Occipital lobe (tissue), 2 donors: ENCODE data around the gene RAB31. TPM values are rescaled to one million over a fixed set of nuclear protein-coding genes. Genes with fewer than 3 reads are reported as not detected.
"Not testable (repeated sequence)": the region's sequence is repeated elsewhere in the genome, so short reads cannot be mapped to it uniquely, and the experiment has no call there.

ENCODE experiments used
- DNase-seq: peaks from one replicate; lab custom pipeline; 2025; lab: John Stamatoyannopoulos, UW
- total RNA-seq: library from RNA; depleted of rRNA; stranded (reverse); fragments of >200 nt; gene quantifications from one replicate; pipeline ENCODE4 v1.2.3, GENCODE V29; 2014

Gene RAB31, protein sequence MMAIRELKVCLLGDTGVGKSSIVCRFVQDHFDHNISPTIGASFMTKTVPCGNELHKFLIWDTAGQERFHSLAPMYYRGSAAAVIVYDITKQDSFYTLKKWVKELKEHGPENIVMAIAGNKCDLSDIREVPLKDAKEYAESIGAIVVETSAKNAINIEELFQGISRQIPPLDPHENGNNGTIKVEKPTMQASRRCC
- 27.6 TPM for total RNA-seq

DNA sequence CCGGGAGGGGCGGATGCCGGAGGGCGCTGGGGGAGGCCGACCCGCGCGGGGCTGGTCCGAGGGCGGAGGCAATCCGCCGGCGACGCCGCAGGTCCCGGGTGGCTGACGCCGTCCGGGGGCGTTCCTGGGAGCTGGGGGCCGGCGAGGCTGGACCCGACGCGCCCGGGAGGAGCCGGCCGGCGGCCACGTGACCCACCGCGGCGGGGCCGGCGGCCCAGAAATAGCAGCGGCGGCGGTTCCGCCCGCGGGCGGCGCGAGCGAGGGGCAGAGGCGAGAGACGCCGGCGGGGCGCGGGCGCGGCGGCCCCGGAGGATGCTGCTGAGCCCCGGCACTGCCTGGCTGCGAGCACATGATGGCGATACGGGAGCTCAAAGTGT is at the start of gene RAB31:
Gene RAB31 (plus strand): TSS at position 245 of the 377 bp plus-strand sequence. CDS start 105 bp downstream, at position 350.
- peak; percentile 60 for DNase-seq

DNA sequence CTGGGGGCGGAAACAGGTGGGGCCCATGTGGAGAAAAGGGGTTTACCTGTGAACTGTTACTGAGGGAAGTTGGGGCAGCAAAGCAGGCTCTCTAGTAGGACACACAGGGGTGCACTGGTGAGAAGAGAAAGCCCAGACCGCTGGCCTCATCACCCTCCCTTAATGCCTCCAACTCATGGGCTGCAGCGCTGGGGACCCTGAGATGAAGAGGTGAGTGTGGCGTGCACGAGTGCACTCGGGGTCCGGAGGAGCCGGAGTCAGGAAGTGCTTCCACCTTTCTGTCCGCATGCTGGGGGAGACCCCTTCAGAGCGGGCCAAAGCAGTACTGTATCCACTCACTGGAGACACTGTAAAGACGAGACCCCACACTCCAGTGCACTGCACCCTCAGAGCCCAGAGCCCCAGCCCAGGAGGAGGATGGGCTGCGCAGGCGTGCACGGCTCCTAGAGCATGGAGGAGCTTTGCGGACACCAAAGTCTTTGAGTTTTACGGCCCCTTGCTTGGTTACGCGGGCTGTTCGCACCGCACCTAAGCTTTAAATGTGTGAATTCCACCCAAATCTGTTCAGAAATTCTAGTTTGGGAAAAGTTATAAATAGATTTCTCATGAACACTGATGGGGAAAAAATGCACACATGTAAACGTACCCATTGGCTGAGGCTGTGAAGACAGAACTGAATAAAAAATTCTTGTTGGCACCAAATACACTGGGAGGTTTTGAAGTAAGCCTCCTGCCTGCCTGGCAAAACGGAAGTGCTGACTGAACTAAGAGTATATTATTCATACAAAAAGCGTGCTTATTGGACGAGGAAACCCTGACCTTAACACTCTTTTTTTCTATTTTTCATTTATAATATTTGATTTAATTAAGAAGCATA is 48.4 kb upstream of the RAB31 start:
- DNase-seq: no peak

DNA sequence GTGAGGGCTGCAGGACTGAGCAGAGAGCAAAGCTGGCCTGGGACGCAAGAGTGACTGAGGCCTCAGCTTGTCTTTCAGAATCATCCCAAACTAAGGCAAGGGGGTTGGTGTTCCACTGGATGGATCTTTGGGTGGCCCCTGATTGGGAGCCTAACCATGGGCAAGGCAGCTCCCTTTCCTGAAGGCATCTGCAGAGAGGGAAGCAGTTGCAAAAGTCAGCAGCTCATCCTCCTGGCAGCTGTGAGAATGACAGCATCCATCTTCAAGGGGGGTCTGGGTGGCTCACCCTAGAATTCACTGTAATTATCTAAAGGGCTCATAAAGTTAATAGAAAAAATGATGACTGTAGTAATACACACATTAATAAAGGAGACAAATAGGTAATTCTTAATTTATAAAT is 46.5 kb upstream of the RAB31 start:
- DNase-seq: no peak

DNA sequence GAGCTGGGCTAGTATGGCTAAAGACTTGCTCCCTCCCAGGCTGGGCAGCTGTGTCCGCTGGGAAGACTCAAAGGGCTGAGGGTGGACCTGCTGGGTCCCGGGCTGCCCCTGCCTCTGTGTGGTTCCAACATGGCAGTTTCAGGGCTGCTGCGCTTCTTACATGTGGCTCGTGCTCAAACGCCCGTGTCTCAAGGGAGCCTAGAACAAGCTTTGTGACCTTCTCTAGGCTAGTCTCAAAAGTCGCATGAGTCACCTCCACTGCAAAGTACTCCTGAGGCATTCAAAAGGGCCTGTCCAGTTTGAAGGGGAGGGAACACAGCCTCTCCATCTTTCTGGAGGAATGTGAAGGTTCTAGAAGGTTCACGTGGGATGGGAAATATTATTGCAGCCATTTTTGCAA is 44.7 kb upstream of the RAB31 start:
- no peak for DNase-seq

DNA sequence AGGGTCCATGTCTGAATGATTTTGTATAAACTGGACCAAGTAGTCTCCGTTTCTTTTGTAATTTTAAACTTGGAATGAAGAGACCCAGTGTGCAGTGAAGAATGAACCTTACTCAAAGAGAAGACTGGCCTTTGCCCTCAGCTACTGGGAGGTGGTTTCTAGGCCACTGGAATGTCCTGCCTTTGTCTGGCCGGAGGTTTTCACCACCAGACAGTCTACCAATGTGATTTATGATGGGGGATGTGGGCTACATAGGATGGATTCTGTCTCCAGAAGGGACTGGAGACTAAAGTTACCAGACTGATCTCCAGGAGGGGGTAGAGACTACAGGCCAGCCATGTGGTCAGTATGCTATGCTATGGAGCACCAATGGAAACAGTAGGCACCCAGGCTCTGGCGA is 42.8 kb upstream of the RAB31 start:
- no peak for DNase-seq

DNA sequence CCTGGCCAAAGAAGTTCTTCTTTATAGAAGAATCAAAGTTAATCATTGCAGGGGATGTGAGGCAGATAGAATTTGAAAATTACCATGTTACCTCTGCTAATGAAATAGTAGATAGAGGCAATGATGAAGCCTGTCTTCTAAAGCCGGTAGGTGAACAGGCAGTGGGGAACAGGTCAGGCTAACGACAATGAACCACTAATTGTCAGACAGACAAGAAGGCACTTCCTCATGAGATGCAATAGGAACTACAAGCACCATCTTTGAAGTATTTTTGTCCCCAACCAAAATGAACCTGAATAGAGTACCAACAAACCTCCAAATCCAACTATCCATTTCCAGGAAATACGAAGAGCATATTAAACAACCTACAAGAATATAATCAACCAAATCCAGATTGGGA is 41.6 kb upstream of the RAB31 start:
- no peak for DNase-seq

DNA sequence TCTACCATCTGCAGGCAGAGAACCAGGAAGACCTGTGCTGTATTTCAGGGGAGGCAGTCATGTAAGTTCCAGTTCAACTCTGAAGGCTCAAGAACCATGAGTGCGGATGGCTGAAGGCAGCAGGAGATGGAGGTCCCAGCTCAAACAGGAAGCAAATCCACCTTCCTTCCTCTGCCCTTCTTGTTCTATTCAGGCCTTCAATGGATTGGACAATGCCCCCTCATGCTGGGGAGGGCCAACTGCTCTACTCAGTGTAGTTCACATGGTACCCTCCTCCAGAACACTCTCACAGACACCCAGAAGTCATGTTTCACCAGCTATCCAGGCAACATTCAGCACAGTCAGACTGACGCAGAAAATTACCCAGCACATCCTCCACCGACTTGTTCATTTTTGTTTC is 39.1 kb upstream of the RAB31 start:
- no peak for DNase-seq

DNA sequence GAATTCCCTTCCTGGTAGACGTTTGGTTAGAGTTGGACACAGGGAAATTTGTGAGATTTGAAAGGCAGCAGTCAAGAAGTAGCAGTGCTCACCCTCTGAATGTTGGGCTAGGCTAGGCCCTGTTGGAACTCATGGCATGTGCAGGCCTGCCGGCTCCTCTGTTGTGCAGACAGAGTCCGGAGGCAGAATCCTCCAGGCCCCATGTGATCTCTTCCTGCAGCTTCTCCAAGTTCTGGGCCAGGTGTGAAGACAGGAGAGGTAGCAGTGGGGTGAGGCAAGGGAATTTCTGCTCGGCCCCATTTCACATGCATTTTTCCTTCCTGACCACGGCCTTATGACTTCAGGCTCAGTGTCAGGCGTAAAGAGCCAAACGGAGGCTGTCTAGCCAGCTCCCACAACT is 36.9 kb upstream of the RAB31 start:
- DNase-seq: no peak

DNA sequence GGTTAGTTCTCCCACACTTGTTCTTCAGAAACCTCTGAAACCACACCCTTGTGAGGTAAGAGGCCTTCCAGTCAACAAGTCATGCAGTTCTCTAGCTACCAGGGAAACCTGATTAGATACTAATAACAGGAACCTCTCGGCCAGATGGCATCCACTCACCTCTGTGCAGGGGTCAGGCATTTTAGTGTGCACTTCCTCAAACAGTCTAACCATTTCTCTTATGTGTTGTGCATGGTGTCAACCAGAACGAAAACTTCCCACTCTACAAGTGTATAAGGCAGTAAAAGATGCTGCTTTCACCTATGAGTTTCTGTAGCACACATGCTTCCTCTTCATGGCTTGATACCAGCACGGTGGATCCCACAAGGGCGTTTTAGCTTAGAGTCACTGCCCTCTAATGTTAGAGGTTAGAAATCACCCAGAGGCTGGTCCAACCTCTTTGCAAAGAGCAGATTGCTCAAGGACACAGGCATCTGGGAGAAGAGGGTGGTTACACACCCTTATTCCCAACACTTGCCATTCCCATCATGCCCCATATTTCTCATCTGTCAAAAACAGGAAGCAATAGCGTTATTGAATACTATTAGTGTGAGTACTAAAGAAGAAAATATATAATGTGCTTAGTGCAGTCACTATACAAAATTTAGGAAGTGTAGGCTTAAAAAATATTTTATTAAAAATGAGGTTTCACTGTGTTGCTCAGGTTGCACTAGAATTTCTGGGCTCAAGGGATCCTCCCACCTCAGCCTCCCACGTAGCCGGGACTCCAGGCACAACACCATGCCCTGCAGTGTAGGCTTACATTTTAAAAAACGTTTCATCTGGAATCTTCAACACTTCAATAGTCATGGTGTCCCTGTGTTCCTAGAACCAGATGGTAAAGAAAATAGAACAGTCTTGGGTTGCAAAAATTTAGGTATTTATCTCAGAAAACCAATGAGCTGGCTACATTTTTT is 34.5 kb upstream of the RAB31 start:
- no peak for DNase-seq

DNA sequence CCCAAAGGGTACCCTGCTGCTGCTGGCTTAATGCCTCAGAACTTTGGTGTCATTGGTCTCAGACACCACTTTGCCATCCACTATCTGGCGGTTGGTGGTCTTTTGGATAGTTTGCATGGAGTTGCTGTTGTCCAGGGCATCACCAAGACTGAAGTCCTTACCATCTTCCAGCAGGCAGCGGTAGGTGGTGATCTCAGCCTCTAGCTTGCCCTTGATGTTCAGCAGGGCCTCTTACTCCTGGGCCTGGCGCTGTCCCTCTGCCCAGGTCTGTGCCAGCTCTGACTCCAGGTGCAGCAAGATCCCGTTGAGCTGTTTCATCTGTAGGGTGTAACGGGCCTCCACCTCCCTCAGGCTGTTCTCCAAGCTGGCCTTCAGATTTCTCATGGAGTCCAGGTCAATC is 29.9 kb upstream of the RAB31 start:
- not testable (repeated sequence) for DNase-seq

DNA sequence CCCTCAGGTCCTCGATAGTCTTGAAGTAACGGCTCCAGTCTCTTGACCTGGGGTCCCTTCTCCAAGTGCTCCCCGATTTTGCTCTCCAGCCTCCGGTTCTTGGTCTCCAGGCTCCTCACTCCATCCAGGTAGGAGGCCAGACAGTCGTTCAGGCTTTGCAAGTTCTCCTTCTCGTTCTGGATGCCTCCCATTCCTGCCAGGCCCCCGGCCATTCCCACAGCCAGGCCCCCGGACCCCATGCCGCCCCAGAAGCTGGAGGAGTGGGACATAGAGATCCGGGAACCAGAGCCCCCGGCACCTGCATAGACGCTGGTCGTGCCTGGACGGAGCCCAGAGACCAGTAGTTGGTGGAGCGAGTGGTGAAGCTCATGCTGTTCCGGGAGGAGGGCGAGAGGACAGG is 29.0 kb upstream of the RAB31 start:
- DNase-seq: no peak

DNA sequence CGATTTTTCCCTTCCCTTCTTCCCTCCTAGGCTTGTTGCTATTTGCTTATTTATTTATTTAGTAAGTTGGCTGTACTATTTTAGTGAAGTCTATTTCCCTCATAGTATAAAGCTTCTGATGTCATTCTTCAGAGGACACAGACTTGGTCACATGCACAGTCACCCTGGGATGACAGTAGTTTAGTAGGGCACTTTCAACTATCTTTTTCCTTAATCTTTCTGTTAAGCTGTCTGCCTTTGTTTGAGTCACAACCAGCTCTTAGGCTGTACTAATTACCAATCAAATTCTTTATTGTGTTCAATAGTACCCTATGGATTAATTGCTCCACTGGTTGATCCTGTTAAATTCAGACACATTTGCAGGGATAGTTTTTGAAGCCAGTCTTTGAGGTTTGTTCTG is 26.9 kb upstream of the RAB31 start:
- DNase-seq: no peak

DNA sequence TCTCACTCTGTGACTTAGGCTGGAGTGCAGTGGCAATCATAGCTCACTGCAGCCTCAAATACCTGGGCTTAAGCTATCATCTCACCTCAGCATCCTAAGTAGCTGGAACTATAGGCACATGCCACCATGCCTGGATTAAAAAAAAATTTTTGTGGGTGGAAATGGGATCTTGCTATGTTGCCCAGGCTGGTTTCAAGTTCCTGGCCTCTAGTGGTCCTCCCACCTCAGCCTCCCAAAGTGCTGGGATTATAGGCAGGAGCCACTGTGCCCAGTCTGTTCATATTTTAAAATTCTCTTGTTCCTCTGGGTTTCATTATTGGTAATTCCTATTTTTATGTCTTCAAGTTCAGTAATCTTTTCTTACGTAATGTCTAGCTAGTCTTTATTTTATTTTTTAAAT is 25.5 kb upstream of the RAB31 start:
- DNase-seq: no peak

DNA sequence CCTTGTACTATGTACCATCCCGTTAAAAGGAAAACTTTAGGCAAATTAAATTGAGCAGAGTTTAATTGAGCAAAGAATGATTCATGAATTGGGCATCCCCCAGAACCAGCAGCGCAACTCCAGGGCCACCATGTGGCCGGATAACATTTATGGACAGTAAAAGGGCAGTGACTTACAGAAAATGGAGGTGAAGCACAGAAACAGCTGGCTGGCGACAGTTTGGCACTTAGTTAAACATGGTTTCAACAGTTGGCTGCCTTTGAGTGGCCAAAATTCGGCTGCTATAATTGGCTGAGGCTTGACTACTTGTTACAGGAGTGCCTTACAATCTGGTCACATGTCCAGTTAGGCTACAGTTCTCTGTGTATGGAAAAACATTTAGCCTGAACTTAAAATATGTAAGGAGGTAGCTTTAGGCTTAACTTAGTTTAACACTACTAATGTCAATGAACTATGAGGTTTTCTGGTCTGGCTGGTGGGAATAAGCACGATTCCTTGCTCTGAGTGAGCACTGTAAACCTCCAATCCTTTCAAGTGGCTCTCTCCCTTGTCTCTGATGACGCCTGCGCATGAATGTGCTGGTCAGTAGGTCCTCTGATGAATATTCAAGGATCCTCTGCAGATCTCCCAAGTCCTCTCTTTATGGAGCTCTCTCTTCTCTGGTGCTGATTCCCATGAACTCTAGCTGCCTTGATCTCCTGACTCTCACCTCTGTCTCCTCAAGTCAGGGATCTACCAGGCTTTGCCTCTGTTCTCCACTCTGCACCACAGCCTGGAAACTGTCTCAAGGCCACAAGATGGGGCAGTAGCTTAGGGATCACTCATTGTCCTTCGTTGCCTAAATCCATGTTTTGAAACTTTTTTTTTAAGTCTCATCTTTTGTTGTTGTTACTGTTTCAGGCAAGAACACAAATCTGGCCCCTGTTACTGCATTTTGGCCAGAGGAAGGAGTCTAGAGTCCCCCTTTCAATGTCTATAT is 24.4 kb upstream of the RAB31 start:
- DNase-seq: no peak

DNA sequence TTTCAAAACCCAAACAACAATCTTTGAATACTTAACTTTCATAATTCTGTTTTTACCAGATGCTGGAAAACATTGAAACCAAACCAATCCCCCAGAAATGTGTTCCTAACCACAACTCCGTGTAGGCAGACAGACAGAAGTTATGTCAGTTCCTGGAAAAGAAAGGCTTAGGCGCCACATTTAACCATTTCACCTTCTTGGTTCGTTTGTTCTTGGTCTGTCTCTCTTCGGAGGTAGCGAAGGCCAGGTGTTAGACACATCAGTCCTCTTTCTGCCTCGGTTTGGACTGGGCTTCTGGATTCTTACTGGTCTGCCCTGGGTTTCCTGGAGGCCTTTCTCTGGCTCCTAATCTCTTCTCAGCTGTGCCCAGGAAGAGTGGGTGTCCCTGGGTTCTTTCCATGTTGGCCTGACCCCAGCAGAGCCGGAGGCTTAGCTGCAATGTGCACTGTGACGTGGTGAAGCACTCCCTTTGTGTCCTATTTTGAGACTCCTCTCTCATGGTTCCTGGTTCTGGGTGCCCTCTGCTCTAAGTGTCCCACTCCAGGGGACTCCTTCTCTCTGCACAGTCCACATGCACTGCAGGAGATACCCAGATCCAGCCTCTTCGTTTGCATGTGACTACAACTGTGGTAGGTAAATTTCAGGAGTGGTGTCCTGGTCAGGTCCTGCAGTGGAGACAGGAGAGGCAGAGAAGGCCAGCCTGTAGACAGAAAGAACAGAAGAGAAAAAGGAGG is 23.1 kb upstream of the RAB31 start:
- DNase-seq: no peak

DNA sequence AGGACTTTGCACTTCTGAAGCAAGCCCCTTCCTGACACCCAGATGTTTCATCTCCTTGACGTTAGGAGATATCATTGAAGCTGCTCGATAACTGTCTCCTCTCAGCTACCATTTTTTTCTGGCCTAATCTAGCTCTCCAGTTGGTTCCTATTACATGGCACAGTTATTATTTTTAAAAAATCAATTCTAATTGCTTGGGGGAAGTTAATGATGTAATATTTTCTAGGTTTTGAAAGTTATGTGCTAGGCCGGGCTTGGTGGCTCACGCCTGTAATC is 22.5 kb upstream of the RAB31 start:
- DNase-seq: no peak

DNA sequence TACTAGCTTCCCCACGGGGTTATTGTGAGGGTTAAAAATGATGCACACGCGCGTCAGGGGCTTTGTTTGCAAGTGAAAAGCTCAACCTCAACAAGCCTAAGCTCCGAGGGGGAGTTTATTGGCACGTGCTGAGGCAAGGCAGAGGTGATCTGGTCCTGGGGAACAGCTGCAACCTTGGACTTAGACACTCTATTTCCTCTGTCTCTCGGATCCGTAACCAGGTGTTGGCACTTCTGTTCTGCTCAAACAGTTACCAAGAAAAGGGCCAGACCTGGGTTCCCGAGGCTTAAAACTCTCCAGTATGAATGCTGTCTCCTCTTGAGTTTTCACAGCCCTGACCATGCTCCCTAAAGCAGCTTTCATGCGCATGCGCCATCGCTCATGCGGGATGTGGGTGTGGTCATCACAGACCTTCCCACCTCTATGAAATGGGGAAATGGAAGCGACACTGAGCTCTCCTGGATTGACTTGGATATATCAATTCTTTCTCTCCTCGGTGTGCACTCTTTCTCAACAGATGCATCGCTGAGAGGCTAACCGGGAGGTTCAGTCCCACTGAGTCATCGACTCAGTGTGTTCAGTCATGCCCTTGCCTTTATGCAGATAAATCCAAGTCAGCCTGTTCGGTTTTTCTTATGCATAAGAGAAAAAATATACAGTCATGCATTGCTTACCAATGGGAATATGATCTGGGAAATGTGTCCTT is 19.9 kb upstream of the RAB31 start:
- no peak for DNase-seq

DNA sequence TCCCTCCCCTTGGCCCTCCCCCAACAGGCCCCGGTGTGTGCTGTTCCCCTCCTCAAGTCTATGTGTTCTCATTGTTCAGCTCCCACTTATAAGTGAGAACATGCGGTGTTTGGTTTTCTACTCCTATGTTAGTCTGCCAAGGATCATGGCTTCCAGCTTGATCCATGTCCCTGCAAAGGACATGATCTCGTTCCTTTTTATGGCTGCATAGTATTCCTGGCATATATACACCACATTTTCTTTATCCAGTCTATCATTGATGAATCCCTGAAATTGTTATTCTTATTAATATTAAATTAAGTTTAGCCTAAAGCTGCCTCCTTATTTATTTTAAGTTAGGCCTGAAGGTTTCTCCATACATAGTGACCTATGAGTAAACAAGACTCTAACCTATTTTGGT is 18.8 kb upstream of the RAB31 start:
- DNase-seq: no peak

DNA sequence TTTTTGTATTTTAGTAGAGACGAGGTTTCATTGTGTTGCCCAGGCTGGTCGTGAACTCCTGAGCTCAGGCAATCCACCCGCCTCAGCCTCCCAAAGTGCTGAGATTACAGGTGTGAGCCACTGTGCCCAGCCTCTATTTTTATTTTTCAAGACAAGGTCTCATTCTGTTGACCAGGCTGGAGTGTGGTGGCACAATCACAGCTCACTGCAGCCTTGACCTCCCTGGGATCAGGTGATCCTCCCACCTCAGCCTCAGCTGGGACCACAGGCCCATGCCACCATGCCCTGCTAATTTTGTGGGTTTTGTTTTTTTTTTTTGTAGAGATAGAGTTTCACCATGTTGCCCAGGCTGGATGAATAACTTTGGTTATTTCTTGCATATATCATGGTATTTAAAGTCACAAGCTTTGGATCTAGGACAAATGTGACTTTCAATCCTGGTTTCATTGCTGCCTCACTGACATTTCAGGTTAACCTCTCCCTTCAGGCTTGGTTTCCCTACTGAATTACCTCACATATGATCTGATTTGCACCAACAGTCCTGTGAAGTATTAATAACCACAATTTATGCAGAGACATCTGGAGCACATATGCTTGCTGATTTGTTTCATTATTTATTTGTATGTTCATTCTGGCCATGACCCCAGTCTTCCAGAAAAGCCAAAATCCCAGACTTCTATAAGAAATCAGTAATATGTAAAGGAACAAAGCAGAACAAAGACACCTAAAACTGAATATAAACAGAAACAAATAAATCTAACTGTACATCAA is 17.5 kb upstream of the RAB31 start:
- DNase-seq: no peak
